ENCODE measurements around the gene TRIM14. TPM values are rescaled to one million over a fixed set of nuclear protein-coding genes. Genes with fewer than 3 reads are reported as not detected.

TRIM14 gene
- total and polyA plus RNA-seq, 7 donors, result 0.13 to 2.5 (median 0.79) TPM

DNA sequence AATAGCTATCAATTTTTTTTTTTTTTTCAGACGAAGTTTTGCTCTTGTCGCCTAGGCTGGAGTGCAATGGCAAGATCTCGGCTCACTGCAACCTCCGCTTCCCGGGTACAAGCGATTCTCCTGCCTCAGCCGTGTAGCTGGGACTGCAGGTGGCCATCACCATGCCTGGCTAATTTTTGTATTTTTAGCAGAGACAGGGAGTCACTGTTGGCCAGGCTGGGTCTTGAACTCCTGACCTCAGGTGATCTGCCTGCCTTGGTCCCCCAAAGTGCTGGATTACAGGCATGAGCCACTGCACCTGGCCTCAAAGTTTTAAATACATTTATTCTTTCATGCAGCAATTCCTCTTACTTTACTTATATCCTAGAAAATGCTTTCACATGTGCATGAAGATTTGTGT, 17.6 kb downstream of the TRIM14 start:
- no peaks in the 10 kb centered on the region for H3K9me3 ChIP-seq
- no peaks in the 10 kb centered on the region for H3K4me1 ChIP-seq
- no peak overlapping the region for H3K4me3 ChIP-seq
- DNase-seq (no peak), ATAC-seq (no peak)
- no peaks in the 10 kb centered on the region for H3K27me3 ChIP-seq (ENCODE audit: insufficient read depth in 3 of 3, low read length in 2 of 3)
- intact Hi-C loops (cut with DNase I), result loop anchor here in 1 of 2 donors (1.0 kb wide), 1 partner anchor 17 kb away; no protein-coding TSS in a partner anchor
- no peaks in the 10 kb centered on the region for H3K36me3 ChIP-seq (ENCODE audit: insufficient read depth in 1 of 2, low read depth in 1 of 2)
- H3K27ac ChIP-seq, result no peak overlapping the region
- TF ChIP-seq, protein P1, sequence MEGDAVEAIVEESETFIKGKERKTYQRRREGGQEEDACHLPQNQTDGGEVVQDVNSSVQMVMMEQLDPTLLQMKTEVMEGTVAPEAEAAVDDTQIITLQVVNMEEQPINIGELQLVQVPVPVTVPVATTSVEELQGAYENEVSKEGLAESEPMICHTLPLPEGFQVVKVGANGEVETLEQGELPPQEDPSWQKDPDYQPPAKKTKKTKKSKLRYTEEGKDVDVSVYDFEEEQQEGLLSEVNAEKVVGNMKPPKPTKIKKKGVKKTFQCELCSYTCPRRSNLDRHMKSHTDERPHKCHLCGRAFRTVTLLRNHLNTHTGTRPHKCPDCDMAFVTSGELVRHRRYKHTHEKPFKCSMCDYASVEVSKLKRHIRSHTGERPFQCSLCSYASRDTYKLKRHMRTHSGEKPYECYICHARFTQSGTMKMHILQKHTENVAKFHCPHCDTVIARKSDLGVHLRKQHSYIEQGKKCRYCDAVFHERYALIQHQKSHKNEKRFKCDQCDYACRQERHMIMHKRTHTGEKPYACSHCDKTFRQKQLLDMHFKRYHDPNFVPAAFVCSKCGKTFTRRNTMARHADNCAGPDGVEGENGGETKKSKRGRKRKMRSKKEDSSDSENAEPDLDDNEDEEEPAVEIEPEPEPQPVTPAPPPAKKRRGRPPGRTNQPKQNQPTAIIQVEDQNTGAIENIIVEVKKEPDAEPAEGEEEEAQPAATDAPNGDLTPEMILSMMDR (IDR thresholded peaks at IDR 0.05), result no peak
- WGBS, 3 donors, result 87 to 90% (median 88%) methylated on average over 7 of the region's 7 CpGs

DNA sequence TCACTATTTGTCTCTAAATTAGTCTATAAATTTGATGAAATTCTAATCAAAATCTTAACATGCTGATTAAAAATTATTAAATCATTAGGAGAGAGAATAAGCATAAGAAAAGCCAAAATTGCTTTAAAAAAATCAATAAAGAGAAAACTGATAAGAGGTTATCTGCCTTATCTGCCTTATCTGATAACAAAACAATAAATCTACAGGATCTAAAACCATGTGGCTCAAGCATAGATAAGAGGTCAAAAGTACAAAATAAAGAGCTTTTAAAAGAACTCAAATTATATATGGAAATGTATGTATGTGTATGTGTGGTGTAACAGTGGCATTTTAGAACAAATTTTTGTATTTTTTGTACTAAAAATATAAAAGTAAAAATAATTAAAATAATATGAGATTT, 18.6 kb downstream of the TRIM14 start:
- H3K27me3 ChIP-seq (ENCODE audit: insufficient read depth in 3 of 3, low read length in 2 of 3), result no peaks in the 10 kb centered on the region
- no peaks in the 10 kb centered on the region for H3K9me3 ChIP-seq
- TF ChIP-seq, protein P1 (IDR thresholded peaks at IDR 0.05), result no peak
- DNase-seq (no peak), ATAC-seq (no peak)
- no peaks in the 10 kb centered on the region for H3K36me3 ChIP-seq (ENCODE audit: insufficient read depth in 1 of 2, low read depth in 1 of 2)
- no peaks in the 10 kb centered on the region for H3K4me1 ChIP-seq
- intact Hi-C loops (cut with DNase I), result no loop called here
- H3K27ac ChIP-seq, result no peak overlapping the region
- H3K4me3 ChIP-seq, result no peak overlapping the region

DNA sequence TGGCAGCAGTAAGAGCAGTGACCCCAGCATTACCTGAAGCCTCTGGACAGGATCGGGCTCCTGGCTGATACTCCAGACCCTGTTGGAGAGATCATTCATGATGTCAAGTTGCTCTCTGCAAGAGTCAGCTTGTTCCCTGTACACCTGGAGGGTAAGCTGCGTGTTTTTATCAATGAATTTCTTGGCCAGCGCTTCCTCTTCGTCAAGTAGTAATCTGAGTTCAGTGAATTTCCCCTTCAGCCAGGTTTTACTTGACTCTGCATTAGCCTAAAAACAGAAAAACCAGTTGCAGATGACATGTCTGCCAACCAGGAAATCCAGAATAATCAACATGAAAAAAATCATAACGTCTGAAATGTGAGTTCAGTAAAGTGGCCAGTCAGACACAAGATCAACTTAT, 19.1 kb downstream of the TRIM14 start:
- H3K27ac ChIP-seq, result no peak overlapping the region
- no peaks in the 10 kb centered on the region for H3K9me3 ChIP-seq
- no peak overlapping the region for H3K4me3 ChIP-seq
- no peaks in the 10 kb centered on the region for H3K4me1 ChIP-seq
- TF ChIP-seq, protein P1 (IDR thresholded peaks at IDR 0.05), result no peak
- intact Hi-C loops (cut with DNase I), result no loop called here
- 72 to 80% (median 77%) methylated on average over 5 of the region's 5 CpGs for WGBS, 3 donors
- no peak for DNase-seq
- no peaks in the 10 kb centered on the region for H3K36me3 ChIP-seq (ENCODE audit: insufficient read depth in 1 of 2, low read depth in 1 of 2)
- H3K27me3 ChIP-seq (ENCODE audit: insufficient read depth in 3 of 3, low read length in 2 of 3), result no peaks in the 10 kb centered on the region
- no peak for ATAC-seq

DNA sequence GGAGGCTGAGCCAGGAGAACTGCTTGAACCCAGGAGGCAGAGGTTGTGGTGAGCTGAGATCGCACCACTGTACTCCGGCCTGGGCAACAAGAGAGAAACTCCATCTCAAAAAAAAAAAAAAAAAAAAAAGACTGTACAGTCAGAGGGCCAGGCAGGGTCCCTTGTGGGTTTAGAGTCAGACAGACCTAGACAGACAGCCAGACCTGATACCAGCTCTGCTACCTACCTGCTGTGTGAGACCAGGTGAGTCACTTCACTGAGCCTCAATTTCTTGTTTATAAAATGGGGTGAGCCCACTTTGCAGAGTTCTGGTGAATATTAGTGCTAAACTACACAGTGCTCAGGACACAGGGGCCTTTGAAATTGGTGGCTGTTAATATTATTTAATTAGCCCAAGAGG, 19.7 kb downstream of the TRIM14 start:
- DNase-seq (no peak), ATAC-seq (no peak)
- Histone ChIP-seq H3K4me3 (no peak overlapping the region), H3K4me1 (no peaks in the 10 kb centered on the region), H3K9me3 (no peaks in the 10 kb centered on the region), H3K36me3 (ENCODE audit: insufficient read depth in 1 of 2, low read depth in 1 of 2) (no peaks in the 10 kb centered on the region), H3K27me3 (ENCODE audit: insufficient read depth in 3 of 3, low read length in 2 of 3) (no peaks in the 10 kb centered on the region), H3K27ac (no peak overlapping the region)
- 92 to 100% (median 94%) methylated on average over 2 of the region's 2 CpGs for WGBS, 3 donors
- TF ChIP-seq, protein P1 (IDR thresholded peaks at IDR 0.05), result no peak
- intact Hi-C loops (cut with DNase I), result no loop called here

DNA sequence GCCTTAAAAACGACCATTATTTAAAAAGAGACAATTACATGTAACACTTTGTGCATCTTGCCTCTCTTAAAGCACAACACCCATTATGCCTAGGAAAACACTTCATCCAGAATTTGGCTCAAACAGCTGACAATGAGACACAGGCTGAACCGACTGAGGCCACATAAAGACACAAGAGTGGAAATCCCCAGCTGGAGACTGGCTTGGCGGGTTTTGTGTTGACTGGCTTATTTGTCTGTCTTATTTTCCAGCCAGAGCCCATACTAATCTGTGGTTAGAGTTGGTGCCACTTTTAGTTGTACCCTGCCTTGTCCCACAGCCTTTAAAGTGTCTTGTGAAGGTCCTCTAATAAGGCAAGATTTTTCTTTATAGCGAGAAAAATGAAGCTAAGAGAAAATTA, 21.2 kb downstream of the TRIM14 start:
- no peaks in the 10 kb centered on the region for H3K4me1 ChIP-seq
- no peaks in the 10 kb centered on the region for H3K36me3 ChIP-seq (ENCODE audit: insufficient read depth in 1 of 2, low read depth in 1 of 2)
- H3K27me3 ChIP-seq (ENCODE audit: insufficient read depth in 3 of 3, low read length in 2 of 3), result peaks cover 0 to 3% (median 0%) of the 10 kb centered on the region in 3 donors
- TF ChIP-seq, protein P1 (IDR thresholded peaks at IDR 0.05), result no peak
- 62 to 76% (median 69%) methylated on average over 4 of the region's 4 CpGs for WGBS, 3 donors
- no peak overlapping the region for H3K4me3 ChIP-seq
- H3K27ac ChIP-seq, result no peak overlapping the region
- no peaks in the 10 kb centered on the region for H3K9me3 ChIP-seq
- no peak for ATAC-seq
- intact Hi-C loops (cut with DNase I), result no loop called here
- no peak for DNase-seq

All from psoas muscle (tissue), 8 donors.